Measurements from ENCODE around the gene NHLH1.

NHLH1 gene

DNA sequence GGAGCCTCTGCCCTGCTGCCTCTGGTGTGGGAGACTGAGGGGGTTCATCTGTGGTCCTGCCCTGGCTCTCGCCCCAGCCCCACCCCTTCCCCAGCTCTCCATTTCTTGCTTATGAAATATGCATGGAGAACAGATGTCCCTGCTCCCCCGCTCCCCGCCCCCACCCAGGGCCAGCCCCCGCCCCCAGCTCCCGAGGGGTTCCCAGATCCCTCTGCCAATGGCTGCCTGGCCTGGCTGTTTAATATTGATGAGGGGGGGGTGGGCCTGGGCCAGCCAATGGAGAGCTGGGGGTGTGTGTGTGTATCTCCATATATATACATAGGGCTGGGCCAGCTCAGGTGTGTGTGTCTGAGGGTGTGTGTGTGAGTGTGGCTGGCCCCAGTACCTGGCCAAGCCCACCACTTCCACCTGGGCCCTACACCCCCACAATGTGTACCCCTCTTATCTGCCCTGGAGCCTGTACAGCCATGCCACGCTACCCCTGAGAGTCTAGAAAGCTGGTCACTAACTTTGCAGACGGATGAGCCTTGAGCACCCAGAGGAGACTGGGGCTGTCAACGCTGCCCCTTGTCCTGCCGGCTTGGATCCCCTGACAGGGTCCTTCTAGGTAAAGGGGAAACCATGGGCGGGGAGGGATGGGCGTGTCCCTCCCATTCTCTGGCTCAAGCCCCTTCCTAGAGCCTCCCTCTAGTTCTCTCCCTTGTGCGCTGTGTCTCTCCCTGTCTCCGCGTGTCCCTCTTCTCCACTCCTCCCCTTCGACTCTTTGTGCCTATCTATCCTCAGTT lies at the start of gene NHLH1:
Gene NHLH1, plus strand, starts transcription at position 341 of the 785 bp plus-strand sequence. CDS start 3,661 bp downstream, outside the sequence.
- no peak for DNase-seq

DNA sequence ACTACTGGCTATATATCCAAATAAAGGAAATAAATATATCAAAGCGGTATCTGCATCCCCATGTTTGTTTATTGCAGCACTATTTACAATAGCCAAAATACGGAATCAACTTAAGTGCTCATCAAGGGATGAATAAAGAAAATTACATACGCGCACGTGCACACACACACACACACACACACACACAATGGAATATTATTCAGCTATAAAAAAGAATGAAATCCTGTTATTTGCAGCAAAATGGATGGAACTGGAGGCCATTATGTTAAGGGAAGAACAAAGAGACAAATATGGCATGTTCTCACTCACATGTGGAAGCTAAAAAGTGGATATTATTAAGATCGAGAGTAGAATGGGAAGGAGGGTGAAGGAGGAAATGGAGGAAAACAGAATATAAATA lies 44.0 kb upstream of the NHLH1 start:
- DNase-seq, result no peak

DNA sequence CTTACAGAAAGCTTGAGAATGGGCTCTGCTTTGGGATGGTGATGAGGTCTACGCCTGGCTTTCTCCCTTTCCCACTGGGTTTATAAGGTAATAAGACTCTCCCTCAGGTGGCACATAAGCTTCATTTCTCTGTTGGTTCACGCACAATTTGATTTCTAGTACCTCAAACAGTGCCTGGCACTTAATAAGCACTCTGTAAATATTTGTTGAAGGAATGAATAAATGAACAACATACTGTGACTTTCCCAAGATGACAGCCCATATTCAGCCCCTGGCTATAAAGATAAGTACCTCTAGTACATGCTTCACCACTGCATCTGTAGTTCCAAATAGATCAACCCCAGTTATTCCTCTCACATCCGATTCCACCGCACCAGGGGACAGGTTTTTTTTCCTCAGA lies 41.6 kb upstream of the NHLH1 start:
- DNase-seq, result peak; percentile 49

DNA sequence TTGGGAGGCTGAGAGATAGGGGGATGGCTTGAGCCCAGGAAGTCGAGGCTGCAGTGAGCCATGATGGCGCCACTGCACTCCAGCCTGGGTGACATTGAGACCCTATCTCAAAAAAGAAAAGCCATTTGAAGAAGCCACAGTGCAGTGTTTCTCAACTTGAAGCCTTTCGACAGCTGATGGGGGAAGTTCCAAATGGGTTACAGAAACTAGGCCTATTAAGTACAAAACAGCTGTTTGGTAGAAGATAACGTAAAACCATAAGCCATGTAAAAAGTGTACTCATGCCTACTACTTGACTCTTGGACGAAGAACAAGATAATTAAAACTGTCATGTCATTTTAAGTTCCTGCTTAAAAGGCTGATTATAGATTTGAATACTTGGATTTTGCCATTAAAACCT lies 40.5 kb upstream of the NHLH1 start:
- no peak for DNase-seq

DNA sequence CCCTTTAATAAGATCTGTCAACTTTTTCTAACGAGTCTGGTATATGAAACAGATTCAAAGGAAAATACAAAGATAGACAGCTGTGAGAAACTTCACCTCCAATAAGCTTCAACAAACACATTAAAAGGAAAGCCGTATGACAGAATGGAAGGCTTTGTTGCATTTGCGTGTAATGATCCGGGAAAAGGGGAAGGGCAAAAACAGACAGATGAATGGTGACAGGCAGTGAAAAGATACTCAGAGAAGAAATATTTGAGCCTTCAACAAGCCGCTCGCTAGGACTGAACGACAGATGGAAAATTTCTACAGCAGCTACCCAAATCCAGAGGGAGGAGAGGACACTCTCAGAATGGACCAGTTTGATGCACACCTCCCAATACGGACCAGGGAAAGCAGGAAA lies 38.7 kb upstream of the NHLH1 start:
- DNase-seq, result no peak

DNA sequence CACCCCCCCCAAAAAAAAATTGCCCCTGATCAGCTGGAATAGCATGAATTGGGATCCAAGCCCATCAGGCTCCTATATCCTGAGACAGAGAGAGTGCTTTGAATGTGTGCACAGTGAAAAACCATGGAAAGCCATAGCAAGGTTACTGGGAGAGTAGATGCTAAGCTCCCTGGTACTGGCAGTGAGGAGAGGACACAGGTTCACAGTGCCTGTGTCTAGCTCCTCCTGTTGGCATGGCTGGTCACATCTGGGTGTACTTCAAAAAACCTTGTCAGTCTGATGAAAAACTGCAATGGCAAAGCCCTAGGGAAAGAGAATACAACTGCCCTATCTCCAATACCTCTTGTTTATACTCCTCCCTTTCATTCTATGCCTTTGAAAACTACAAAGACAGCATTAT lies 36.8 kb upstream of the NHLH1 start:
- DNase-seq, result no peak

DNA sequence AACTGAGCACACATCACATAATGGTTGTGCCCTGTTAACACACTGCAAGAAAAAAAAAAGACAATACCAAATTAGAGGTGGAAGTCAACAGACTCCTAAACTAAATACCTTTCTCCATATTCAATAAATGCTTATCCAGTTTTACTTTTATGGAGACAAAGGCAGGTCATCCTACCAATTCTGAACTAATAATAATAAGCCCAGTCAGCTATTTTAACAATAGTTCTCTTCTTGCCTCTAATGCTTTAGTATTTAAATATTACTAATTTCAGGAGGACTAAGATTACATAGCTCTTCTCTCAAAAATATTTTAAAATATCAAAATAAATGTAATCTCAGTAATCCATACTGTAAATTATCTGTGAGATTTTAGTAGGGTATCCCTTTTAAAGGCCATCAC lies 34.4 kb upstream of the NHLH1 start:
- DNase-seq, result no peak

DNA sequence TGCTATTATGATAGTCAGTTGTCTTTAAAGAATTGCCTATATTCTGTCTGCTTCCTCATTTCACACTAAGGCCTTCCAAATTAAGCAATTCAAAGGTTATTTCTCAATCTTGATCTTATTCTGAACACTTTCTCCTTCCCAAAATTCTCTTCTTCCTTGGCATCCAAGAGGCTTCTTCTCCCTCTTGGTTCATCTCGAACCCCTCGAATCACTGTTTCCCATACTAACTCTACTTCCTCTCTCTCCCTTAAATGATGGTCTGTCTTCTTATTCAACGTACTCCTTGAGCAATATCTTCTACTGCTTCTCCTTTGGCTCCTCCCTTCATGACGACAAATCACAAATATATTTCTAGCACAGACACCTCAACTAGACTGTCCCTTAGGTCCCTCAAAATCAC lies 28.3 kb upstream of the NHLH1 start:
- no peak for DNase-seq

DNA sequence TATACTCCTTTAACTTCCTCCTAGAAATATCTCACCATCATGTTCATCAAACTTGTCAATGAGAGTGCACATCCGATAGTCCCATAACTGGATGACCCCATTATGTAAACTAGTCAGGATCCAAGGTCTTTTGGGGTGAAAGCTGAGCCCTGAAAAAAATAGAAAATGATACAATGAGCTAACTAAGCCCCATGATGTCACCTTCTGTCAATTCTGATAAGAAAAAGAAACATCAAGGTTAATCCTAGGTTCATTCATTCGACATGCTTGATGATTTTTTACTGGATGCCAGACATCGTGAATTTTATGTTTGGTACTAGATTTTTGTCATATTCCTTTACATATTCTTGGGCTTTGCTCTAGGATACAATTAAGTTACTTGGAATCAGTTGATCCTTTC lies 26.7 kb upstream of the NHLH1 start:
- no peak for DNase-seq

DNA sequence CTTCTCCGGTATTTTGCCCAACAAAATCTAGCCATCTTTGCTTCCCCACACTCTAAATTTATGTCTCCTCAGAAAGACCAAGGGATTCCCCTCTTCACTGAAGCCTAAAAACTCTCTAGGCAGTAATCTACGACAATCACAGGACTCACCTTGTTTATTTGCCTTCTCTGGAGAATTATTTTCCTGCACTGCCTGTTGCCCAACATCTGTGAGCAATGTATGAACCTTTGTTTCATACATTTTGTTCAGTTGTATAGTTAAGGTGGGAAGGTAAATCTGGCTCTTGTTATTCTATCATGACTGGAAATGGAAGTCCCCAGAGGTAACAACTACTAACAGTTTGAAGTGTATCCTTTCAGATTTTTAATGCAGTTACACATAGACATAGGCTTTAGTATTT lies 26.0 kb upstream of the NHLH1 start:
- no peak for DNase-seq

DNA sequence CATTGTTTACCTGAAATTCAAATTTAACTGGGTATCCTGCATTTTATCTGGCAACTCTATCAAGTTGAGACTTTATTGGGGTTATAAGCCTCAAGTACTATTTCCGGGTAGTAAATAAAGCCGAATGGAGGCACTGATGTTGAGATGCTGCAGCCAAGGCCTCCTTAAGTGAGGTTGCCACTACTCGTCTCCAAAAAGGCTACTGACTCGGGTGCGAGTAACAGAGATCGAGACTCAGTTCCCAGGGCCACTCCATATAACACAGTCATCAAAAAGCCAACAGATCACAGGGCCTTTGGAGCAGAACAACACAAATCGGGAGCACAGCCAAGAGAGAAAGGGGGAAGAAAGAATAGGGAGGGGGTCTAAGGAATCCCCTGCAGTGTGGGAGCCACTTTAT lies 24.3 kb upstream of the NHLH1 start:
- no peak for DNase-seq

DNA sequence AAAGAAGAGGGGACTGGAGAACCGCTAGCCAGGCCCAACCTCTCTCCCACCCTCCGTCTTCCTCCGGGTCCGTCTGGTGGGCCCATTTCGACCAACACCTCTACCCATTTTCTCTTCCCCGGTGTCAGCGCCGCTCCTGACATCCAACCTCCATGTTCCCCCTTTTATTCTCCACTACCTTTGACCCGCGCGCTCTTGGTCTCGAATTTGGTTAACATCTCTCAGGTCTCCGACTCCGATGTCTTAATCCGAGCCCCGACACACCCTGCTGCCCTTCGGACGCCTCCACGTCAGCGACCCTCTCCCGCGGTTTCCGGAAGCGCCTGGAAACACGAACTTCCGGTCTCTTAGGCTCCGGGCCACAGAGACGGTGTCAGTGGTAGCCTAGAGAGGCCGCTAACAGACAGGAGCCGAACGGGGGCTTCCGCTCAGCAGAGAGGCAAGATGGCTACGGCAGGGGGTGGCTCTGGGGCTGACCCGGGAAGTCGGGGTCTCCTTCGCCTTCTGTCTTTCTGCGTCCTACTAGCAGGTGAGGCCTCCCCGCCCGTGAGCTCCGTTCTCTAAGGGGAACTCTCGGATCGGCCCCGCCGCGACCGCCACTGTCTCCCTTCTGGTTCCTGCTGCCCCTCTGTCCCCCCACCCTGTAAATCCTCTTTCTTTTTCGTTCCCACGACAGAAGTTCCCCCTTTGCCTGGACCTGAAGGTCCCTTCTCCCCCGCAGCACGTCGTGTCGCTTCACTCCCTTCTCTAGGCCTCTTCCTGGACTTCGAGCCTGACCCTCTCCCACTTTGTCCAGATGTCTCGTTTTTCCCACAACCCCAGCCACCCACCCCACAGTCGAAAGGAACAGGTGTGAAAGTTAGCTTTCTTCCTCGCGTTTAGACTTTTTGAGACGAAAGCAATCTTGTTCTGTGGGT lies 23.7 kb upstream of the NHLH1 start, which contains the start of the genes COPA and NCSTN:
Gene COPA, minus strand, starts transcription at position 298 of the 917 bp plus-strand sequence. Its CDS starts 80 bp downstream, at position 218.
Gene NCSTN, plus strand, starts transcription at position 431 of the 917 bp plus-strand sequence. Its CDS starts 14 bp downstream, at position 445.
- peak; percentile 43 for DNase-seq

DNA sequence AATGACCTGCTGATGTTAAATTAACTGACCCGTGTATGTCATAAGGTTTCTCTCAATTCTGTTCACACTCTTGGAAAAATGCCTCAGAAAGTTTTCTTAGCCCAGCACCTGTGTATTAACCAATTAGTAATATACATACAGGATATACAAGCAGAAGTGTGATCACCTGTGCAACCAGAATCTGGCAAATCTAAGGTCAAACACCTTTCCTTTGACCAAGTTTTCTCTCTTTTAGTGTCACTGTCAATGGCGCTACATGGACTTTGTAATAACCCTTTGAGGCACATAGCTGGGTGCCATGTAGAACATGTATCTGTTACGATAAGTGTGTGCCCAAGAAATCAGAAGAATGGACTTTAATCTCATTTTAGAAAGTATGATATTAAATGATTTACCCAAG lies 22.6 kb upstream of the NHLH1 start:
- DNase-seq, result no peak

DNA sequence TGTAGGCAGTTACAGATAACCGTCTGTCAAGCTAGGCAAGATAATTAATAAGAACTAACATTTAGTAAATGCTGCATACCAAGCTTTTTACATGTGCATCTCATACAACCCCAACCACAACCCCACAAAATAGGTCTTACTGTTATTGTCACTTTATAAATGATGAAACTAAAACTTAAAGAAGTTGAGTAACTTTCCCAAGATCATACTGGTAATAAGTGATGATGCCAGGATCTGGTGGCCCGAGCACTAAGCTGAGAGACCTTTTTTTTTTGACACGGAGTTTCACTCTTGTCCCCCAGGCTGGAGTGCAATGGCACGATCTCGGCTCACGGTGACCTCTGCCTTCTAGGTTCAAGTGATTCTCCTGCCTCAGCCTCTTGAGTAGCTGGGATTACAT lies 21.9 kb upstream of the NHLH1 start:
- DNase-seq, result no peak

DNA sequence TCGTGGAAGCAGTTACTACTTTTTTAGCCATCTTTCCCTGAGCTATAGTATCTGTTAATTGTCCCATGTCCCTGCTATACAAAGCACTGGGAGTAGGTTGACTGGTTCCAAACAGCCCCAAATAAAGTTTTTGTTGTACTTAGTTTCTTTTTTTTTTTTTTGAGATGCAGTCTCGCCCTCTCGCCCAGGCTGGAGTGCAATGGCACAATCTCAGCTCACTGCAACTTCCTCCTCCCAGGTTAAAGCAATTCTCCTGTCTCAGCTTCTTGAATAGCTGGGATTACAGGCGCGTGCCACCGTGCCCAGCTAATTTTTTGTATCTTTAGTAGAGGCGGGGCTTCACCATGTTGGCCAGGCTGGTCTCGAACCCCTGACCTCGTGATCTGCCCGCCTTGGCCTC lies 20.4 kb upstream of the NHLH1 start:
- no peak for DNase-seq

DNA sequence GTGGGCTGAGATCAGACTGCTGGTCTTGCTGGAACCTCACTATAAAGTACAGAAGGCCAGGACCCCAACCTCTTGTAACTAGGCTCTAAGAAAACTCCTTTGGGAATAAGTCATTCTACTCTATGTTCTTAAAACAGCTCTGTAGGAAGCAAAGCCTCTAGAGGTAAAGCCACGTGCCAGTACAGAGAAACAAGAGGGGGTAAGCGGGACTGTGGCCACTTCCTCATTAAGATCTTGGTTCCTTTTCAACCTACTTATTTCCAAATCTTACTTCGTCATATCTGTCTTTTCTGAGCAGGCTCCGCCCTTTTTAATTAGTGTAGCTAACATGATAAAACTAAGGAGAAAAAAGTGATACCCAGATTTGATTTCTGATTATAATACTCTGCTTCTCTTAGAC lies 19.9 kb upstream of the NHLH1 start:
- DNase-seq, result no peak

DNA sequence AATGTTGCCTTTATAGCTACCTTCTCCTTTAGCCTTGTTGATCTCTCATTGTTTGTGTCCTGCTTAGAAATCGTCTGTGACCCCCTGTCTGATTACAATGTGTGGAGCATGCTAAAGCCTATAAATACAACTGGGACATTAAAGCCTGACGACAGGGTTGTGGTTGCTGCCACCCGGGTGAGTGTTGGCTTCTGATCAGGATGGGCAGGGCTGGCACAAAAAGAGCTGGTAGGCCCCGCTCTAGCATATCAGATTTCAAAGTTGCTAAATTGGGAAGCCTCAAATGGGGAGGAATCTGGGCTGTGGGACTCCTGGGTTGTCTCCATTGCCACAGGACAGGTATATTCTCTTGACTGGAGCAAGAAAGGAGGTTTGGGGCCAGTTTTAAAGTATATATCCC lies 15.2 kb upstream of the NHLH1 start:
- DNase-seq, result no peak

DNA sequence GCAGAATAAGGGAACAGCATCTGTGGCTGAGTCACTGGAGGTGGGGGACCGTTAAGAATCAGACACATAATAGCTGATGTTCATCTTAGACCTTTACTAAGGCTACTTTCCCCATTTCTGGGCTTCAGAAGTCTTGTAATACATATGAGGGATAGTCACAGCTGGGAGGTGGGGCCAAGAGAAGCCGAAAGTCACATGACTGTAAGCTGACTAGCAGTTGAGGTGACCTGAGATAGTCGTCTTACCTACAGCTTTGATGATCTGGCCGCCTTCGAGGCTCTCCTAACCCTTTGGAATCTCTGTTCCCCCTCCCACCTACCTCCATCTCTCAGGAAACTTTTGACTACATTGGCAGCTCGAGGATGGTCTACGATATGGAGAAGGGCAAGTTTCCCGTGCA lies 14.3 kb upstream of the NHLH1 start:
- DNase-seq, result no peak

DNA sequence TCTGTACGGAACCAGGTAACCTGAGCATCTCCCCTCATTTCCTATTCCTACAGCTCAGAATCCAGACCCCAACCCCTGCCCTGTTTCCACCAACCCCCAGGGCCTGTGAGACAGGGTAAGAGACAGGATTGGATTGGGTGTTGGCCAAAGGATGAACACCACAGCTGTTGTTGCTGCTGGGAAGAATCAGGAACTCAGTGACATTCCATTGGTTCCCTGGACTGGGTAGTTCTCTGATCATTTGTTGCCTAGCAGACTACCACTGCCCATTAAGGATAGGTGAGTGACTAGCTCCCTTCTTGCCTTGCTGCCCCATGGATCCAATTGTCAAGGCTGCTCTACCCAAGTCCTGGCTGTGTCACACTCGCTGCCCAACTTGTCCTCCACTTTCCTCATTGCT lies 13.6 kb upstream of the NHLH1 start:
- DNase-seq, result no peak

DNA sequence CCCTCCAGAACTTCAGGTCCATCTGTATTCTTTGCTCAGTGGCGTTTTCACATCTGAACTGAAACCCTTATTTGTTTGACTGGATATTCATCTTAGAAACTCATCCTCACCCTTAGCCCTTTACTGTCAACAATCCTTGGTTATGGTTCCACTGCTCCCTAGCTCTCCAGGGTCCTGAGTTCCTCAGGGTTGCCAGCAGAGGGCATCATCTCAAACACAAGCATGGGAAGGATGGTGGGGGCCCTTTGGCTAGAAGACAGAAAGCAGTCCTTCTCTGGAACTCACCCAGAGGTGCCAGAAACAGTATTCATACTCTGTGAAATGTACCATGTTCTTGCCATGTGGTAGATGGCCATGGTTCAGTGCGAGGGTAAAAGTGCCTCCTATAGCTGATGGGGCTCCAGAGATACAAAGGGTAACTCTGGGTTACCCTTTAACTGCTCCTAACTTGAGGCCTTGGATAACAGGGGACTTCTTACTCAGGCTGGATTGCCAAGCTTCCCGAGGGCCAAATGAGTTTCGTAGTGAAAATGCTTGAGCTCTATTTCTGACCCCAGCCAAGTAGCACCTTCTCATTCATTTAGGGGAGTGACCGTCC lies 12.4 kb upstream of the NHLH1 start:
- DNase-seq, result no peak

DNA sequence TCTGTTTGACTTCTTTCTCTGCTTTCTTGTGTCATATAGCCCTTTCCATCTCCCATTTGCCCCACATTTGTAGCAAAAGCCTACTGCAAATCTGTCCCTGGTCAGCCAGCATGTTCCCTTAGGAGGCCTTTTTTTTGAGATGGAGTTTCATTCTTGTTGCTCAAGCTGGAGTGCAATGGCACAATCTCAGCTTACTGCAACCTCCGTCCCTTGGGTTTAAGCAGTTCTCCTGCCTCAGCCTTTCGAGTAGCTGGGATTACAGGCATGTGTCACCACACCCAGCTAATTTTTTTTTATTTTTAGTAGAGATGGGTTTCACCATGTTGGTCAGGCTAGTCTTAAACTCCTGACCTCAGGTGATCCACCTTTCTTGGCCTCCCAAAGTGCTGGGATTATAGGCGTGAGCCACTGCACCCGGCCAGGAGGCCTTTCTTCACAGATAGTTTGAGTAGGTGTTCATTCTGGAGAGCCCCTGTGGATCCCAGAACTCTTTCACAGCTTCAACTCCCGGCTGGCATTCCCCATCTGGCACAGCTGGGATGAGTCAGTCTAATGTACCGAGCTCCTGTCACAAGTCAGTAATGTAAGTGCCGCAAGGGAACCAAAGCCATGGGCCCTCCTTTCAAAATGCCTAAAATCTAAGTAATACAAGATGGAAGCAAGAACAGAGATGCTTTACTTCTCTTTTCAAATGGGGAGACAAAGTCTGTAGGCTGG lies 9.4 kb upstream of the NHLH1 start:
- no peak for DNase-seq

DNA sequence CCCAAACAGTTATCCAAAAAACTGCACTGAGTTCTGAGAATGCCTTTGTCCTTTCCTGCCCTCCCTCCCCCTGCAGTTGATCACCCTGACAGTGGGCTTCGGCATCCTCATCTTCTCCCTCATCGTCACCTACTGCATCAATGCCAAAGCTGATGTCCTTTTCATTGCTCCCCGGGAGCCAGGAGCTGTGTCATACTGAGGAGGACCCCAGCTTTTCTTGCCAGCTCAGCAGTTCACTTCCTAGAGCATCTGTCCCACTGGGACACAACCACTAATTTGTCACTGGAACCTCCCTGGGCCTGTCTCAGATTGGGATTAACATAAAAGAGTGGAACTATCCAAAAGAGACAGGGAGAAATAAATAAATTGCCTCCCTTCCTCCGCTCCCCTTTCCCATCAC lies 8.8 kb upstream of the NHLH1 start:
- no peak for DNase-seq
